GM23338 (cell line): Measurements from ENCODE around the gene STOX2. TPM values are rescaled to one million over a fixed set of nuclear protein-coding genes. Genes with fewer than 3 reads are reported as not detected.

Experiments used
- ATAC-seq: fragments of 200-7000 bp; cut with Tn5 transposase; 3 replicates; pipeline ENCODE4 v1.9.1; 2020
- DNase-seq: peaks from one replicate; pipeline ENCODE4 v3.0.0-alpha.2; 2015; ENCODE audit warnings: low spot score
- H2AFZ ChIP-seq: fragments of 200-600 bp; sonication (generic); 2 replicates; pipeline ENCODE4 v1.8.0; 2016; ENCODE audit warnings: antibody characterized with exemption, mild to moderate bottlenecking, moderate library complexity
- H3F3A ChIP-seq: fragments of 200-600 bp; sonication (generic); replicated peaks from 2 replicates; pipeline ENCODE4 v1.8.0; 2017; ENCODE audit warnings: antibody characterized with exemption, mixed run types, low read depth
- H3K27ac ChIP-seq: fragments of 200-600 bp; sonication (generic); 2 replicates; pipeline ENCODE4 v1.6.1; 2016; ENCODE audit warnings: low read depth
- H3K27me3 ChIP-seq: fragments of 200-600 bp; sonication (generic); 2 replicates; pipeline ENCODE4 v1.8.0; 2016; ENCODE audit warnings: mild to moderate bottlenecking, mixed run types, moderate library complexity; ENCODE audit not compliant: insufficient read depth
- H3K36me3 ChIP-seq: fragments of 200-600 bp; sonication (generic); 2 replicates; pipeline ENCODE4 v1.8.0; 2016; ENCODE audit warnings: mild to moderate bottlenecking; ENCODE audit not compliant: insufficient read depth
- H3K4me1 ChIP-seq: fragments of 200-600 bp; sonication (generic); 2 replicates; pipeline ENCODE4 v1.8.0; 2016; ENCODE audit warnings: mild to moderate bottlenecking, moderate library complexity; ENCODE audit not compliant: insufficient read depth
- H3K4me2 ChIP-seq: fragments of 200-600 bp; sonication (generic); 2 replicates; pipeline ENCODE4 v1.7.1; 2017; ENCODE audit warnings: mixed run types
- H3K4me3 ChIP-seq: fragments of 200-600 bp; sonication (generic); 2 replicates; pipeline ENCODE4 v1.6.1; 2016; ENCODE audit warnings: mixed run types
- H3K79me2 ChIP-seq: fragments of 200-600 bp; sonication (generic); replicated peaks from 2 replicates; pipeline ENCODE4 v1.8.0; 2017; ENCODE audit warnings: mild to moderate bottlenecking; ENCODE audit not compliant: insufficient read depth
- H3K9me2 ChIP-seq: fragments of 200-600 bp; sonication (generic); 2 replicates; pipeline ENCODE4 v1.8.0; 2017; ENCODE audit not compliant: insufficient read depth
- H4K20me1 ChIP-seq: fragments of 200-600 bp; sonication (generic); replicated peaks from 2 replicates; pipeline ENCODE4 v1.8.0; 2017; ENCODE audit warnings: mild to moderate bottlenecking; ENCODE audit not compliant: insufficient read depth
- H3K27ac Mint-ChIP-seq: 2 replicates; pipeline ENCODE4 v1.8.0; 2020; ENCODE audit warnings: inconsistent platforms, mild to moderate bottlenecking, moderate library complexity, mixed read lengths
- H3K27me3 Mint-ChIP-seq: 3 replicates; pipeline ENCODE4 v1.8.0; 2022; ENCODE audit warnings: low read depth, mild to moderate bottlenecking, moderate library complexity, mixed read lengths, inconsistent platforms; ENCODE audit not compliant: insufficient read depth, poor library complexity
- H3K36me3 Mint-ChIP-seq: 3 replicates; pipeline ENCODE4 v1.8.0; 2021; ENCODE audit warnings: low read depth, mild to moderate bottlenecking, inconsistent platforms, moderate library complexity, mixed read lengths
- H3K4me1 Mint-ChIP-seq: 3 replicates; pipeline ENCODE4 v1.8.0; 2020; ENCODE audit warnings: mild to moderate bottlenecking, inconsistent platforms, mixed read lengths
- H3K4me3 Mint-ChIP-seq: 3 replicates; pipeline ENCODE4 v1.8.0; 2021; ENCODE audit warnings: moderate library complexity, mild to moderate bottlenecking, inconsistent platforms, mixed read lengths
- H3K9me3 Mint-ChIP-seq: 3 replicates; pipeline ENCODE4 v1.8.0; 2020; ENCODE audit warnings: moderate library complexity, mild to moderate bottlenecking, inconsistent platforms, mixed read lengths
- EZH2 ChIP-seq: fragments of 200-600 bp; sonication (generic); IDR thresholded peaks from one replicate; pipeline ENCODE4 v1.8.0; 2017; ENCODE audit warnings: antibody characterized with exemption, mild to moderate bottlenecking, low read depth; ENCODE audit not compliant: unreplicated experiment
- EZH2phosphoT487 ChIP-seq: fragments of 200-600 bp; sonication (generic); IDR thresholded peaks from one replicate; pipeline ENCODE4 v1.8.1; 2018; ENCODE audit warnings: antibody characterized with exemption; ENCODE audit not compliant: unreplicated experiment
- JUNB ChIP-seq: IDR thresholded peaks from one replicate; pipeline ENCODE4 v1.6.1; 2016; ENCODE audit warnings: antibody characterized with exemption; ENCODE audit not compliant: unreplicated experiment
- NANOG ChIP-seq: IDR thresholded peaks from 2 replicates; pipeline ENCODE4 v1.6.1; 2016; ENCODE audit warnings: antibody characterized with exemption, borderline replicate concordance
- POLR2AphosphoS5 ChIP-seq: IDR thresholded peaks from 2 replicates; pipeline ENCODE4 v1.6.1; 2016; ENCODE audit warnings: antibody characterized with exemption, low read depth
- STAT1 ChIP-seq: IDR thresholded peaks from one replicate; pipeline ENCODE4 v1.6.1; 2016; ENCODE audit warnings: antibody characterized with exemption; ENCODE audit not compliant: unreplicated experiment
- polyA plus RNA-seq: library from polyadenylated mRNA; unstranded; fragments of >200 nt; fragmentation: Nextera tagmentation; extraction: Ambion mirVana; gene quantifications from 2 replicates; pipeline ENCODE4 v1.2.1, GENCODE V29; 2016
- total RNA-seq: library from RNA; depleted of rRNA; stranded (reverse); fragments of >200 nt; shearing (Covaris generic); gene quantifications from 2 replicates; pipeline ENCODE4 v1.2.3, GENCODE V29; 2014
- TF ChIP-seq, protein P1 (sequence below), 2 experiments: fragments of 200-600 bp in 1 of 2; sonication (generic) in 1 of 2; conservative IDR thresholded peaks; 2 replicates each; pipeline versions ENCODE4 v1.5.1 to v1.6.1; 2016 to 2017; ENCODE audit warnings: antibody characterized with exemption in 2 of 2, low read depth in 2 of 2, mild to moderate bottlenecking in 2 of 2, moderate library complexity in 1 of 2
- TF ChIP-seq, protein P2 (sequence below): IDR thresholded peaks from 2 replicates; pipeline ENCODE4 v1.6.1; 2016; ENCODE audit warnings: antibody characterized with exemption
- TF ChIP-seq, protein P3 (sequence below): fragments of 250-450 bp; sonication (Bioruptor Pico); IDR thresholded peaks from 2 replicates; pipeline ENCODE4 v1.5.0; 2020; ENCODE audit warnings: mild to moderate bottlenecking, moderate library complexity
- TF ChIP-seq, protein P4 (sequence below): IDR thresholded peaks from one replicate; pipeline ENCODE4 v1.6.1; 2018; ENCODE audit warnings: antibody characterized with exemption; ENCODE audit not compliant: unreplicated experiment

The STOX2 gene
- total and polyA plus RNA-seq, 2 experiments from 2014 or later, result 19.8 to 20.6 TPM

DNA sequence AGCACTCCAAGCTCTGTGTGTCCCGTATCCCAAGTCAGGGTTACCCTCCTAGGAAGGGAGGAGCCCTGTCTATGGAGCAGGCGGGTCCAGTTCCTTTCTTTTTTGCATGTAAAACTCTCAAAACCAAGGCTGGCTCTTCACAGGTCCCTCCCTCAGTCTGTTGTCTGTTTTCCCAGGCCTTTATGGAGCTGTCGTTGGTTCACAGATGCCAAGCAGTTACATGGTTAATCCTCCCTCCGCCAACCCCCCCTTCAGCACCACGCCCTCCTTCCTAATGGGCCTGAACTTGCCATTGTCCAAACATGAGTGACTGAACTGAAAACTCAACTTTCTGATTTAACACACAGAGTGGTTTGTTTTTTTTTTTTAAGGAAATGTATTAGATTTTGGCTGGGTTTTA is 148.3 kb downstream of the STOX2 start:
- peak overlapping the region; percentile 63; the same call in 1 of the 2 replicates for H2AFZ ChIP-seq
- DNase-seq, result no peak
- H3K9me3 Mint-ChIP-seq, result peaks cover 10% of the 10 kb centered on the region; the same call in 1 of the 3 replicates
- H3K36me3 ChIP-seq, result no peaks in the 10 kb centered on the region
- no peak overlapping the region for H3K4me2 ChIP-seq
- no peaks in the 10 kb centered on the region for H3K4me1 ChIP-seq
- H3K27me3 ChIP-seq, result no peaks in the 10 kb centered on the region
- no peaks in the 10 kb centered on the region for H3F3A ChIP-seq
- H3K79me2 ChIP-seq, result no peaks in the 10 kb centered on the region
- TF ChIP-seq NANOG, result no peak
- no peak for TF ChIP-seq JUNB
- TF ChIP-seq EZH2, result no peak
- TF ChIP-seq POLR2AphosphoS5, result no peak
- no peak for TF ChIP-seq STAT1
- TF ChIP-seq, protein P1, sequence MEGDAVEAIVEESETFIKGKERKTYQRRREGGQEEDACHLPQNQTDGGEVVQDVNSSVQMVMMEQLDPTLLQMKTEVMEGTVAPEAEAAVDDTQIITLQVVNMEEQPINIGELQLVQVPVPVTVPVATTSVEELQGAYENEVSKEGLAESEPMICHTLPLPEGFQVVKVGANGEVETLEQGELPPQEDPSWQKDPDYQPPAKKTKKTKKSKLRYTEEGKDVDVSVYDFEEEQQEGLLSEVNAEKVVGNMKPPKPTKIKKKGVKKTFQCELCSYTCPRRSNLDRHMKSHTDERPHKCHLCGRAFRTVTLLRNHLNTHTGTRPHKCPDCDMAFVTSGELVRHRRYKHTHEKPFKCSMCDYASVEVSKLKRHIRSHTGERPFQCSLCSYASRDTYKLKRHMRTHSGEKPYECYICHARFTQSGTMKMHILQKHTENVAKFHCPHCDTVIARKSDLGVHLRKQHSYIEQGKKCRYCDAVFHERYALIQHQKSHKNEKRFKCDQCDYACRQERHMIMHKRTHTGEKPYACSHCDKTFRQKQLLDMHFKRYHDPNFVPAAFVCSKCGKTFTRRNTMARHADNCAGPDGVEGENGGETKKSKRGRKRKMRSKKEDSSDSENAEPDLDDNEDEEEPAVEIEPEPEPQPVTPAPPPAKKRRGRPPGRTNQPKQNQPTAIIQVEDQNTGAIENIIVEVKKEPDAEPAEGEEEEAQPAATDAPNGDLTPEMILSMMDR (conservative IDR thresholded peaks at IDR 0.05; ENCODE audit: low read depth in 2 of 2), result no peak
- no peak for TF ChIP-seq EZH2phosphoT487
- TF ChIP-seq, protein P2, sequence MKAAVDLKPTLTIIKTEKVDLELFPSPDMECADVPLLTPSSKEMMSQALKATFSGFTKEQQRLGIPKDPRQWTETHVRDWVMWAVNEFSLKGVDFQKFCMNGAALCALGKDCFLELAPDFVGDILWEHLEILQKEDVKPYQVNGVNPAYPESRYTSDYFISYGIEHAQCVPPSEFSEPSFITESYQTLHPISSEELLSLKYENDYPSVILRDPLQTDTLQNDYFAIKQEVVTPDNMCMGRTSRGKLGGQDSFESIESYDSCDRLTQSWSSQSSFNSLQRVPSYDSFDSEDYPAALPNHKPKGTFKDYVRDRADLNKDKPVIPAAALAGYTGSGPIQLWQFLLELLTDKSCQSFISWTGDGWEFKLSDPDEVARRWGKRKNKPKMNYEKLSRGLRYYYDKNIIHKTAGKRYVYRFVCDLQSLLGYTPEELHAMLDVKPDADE, result no peak
- TF ChIP-seq, protein P3, sequence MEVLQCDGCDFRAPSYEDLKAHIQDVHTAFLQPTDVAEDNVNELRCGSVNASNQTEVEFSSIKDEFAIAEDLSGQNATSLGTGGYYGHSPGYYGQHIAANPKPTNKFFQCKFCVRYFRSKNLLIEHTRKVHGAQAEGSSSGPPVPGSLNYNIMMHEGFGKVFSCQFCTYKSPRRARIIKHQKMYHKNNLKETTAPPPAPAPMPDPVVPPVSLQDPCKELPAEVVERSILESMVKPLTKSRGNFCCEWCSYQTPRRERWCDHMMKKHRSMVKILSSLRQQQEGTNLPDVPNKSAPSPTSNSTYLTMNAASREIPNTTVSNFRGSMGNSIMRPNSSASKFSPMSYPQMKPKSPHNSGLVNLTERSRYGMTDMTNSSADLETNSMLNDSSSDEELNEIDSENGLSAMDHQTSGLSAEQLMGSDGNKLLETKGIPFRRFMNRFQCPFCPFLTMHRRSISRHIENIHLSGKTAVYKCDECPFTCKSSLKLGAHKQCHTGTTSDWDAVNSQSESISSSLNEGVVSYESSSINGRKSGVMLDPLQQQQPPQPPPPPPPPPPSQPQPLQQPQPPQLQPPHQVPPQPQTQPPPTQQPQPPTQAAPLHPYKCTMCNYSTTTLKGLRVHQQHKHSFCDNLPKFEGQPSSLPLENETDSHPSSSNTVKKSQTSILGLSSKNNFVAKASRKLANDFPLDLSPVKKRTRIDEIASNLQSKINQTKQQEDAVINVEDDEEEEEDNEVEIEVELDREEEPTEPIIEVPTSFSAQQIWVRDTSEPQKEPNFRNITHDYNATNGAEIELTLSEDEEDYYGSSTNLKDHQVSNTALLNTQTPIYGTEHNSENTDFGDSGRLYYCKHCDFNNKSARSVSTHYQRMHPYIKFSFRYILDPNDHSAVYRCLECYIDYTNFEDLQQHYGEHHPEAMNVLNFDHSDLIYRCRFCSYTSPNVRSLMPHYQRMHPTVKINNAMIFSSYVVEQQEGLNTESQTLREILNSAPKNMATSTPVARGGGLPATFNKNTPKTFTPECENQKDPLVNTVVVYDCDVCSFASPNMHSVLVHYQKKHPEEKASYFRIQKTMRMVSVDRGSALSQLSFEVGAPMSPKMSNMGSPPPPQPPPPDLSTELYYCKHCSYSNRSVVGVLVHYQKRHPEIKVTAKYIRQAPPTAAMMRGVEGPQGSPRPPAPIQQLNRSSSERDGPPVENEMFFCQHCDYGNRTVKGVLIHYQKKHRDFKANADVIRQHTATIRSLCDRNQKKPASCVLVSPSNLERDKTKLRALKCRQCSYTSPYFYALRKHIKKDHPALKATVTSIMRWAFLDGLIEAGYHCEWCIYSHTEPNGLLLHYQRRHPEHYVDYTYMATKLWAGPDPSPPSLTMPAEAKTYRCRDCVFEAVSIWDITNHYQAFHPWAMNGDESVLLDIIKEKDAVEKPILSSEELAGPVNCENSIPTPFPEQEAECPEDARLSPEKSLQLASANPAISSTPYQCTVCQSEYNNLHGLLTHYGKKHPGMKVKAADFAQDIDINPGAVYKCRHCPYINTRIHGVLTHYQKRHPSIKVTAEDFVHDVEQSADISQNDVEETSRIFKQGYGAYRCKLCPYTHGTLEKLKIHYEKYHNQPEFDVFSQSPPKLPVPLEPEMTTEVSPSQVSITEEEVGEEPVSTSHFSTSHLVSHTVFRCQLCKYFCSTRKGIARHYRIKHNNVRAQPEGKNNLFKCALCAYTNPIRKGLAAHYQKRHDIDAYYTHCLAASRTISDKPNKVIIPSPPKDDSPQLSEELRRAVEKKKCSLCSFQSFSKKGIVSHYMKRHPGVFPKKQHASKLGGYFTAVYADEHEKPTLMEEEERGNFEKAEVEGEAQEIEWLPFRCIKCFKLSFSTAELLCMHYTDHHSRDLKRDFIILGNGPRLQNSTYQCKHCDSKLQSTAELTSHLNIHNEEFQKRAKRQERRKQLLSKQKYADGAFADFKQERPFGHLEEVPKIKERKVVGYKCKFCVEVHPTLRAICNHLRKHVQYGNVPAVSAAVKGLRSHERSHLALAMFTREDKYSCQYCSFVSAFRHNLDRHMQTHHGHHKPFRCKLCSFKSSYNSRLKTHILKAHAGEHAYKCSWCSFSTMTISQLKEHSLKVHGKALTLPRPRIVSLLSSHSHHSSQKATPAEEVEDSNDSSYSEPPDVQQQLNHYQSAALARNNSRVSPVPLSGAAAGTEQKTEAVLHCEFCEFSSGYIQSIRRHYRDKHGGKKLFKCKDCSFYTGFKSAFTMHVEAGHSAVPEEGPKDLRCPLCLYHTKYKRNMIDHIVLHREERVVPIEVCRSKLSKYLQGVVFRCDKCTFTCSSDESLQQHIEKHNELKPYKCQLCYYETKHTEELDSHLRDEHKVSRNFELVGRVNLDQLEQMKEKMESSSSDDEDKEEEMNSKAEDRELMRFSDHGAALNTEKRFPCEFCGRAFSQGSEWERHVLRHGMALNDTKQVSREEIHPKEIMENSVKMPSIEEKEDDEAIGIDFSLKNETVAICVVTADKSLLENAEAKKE (CRISPR knock-in tag), result no peak
- TF ChIP-seq, protein P4, sequence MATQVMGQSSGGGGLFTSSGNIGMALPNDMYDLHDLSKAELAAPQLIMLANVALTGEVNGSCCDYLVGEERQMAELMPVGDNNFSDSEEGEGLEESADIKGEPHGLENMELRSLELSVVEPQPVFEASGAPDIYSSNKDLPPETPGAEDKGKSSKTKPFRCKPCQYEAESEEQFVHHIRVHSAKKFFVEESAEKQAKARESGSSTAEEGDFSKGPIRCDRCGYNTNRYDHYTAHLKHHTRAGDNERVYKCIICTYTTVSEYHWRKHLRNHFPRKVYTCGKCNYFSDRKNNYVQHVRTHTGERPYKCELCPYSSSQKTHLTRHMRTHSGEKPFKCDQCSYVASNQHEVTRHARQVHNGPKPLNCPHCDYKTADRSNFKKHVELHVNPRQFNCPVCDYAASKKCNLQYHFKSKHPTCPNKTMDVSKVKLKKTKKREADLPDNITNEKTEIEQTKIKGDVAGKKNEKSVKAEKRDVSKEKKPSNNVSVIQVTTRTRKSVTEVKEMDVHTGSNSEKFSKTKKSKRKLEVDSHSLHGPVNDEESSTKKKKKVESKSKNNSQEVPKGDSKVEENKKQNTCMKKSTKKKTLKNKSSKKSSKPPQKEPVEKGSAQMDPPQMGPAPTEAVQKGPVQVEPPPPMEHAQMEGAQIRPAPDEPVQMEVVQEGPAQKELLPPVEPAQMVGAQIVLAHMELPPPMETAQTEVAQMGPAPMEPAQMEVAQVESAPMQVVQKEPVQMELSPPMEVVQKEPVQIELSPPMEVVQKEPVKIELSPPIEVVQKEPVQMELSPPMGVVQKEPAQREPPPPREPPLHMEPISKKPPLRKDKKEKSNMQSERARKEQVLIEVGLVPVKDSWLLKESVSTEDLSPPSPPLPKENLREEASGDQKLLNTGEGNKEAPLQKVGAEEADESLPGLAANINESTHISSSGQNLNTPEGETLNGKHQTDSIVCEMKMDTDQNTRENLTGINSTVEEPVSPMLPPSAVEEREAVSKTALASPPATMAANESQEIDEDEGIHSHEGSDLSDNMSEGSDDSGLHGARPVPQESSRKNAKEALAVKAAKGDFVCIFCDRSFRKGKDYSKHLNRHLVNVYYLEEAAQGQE, result no peak
- no peak overlapping the region for H3K4me3 Mint-ChIP-seq
- no peaks in the 10 kb centered on the region for H3K27me3 Mint-ChIP-seq
- H3K9me2 ChIP-seq, result no peaks in the 10 kb centered on the region
- no peak overlapping the region for H3K4me3 ChIP-seq
- no peak overlapping the region for H3K27ac Mint-ChIP-seq
- H4K20me1 ChIP-seq, result no peaks in the 10 kb centered on the region
- H3K27ac ChIP-seq, result no peak overlapping the region
- peaks cover 11% of the 10 kb centered on the region for H3K4me1 Mint-ChIP-seq
- peak; percentile 46 for ATAC-seq
- no peaks in the 10 kb centered on the region; the same call in 2 of the 3 replicates for H3K36me3 Mint-ChIP-seq
